ENCODE measurements around the gene FIGN. TPM values are rescaled to one million over a fixed set of nuclear protein-coding genes. Genes with fewer than 3 reads are reported as not detected.
A peak's percentile ranks its signal among the peaks of the same experiment; 100 is the strongest.

FIGN gene
- total RNA-seq, 1 donor = 2.5 TPM

DNA sequence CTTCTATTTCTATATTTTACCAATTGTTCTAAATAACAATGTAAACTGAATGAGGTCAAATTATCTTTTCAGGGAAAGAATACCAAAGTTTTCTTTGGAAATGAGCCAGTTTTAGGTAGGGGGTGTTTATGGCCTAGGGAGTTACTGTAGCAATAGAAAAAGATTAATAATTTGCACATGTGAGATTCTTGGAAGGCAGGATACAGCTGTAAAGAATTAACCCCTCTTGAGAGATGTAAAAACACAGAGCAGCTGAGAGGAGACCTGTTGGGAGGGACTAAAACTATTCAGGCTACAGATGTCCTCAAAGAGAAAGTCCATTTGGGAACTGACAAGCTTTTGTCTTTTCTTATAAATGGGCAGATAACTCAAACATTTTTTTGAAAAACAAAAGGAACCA lies 182.2 kb downstream of the FIGN start:
- no peaks in the 10 kb centered on the region for H4K20me1 ChIP-seq (ENCODE audit: insufficient read depth, low read length)
- no peaks in the 10 kb centered on the region for H3K27me3 ChIP-seq (ENCODE audit: insufficient read depth, low read length)
- TF ChIP-seq CTCF (IDR thresholded peaks at IDR 0.05; ENCODE audit: extremely low read depth, low read depth, low read length) = no peak
- no peak overlapping the region for H2AFZ ChIP-seq (ENCODE audit: low read length)
- H3K36me3 ChIP-seq (ENCODE audit: insufficient read depth, low read length) = no peaks in the 10 kb centered on the region
- no peak overlapping the region for H3K4me2 ChIP-seq (ENCODE audit: insufficient read depth, low read length)
- H3K9me3 ChIP-seq (ENCODE audit: low read depth, low read length) = no peaks in the 10 kb centered on the region
- H3K4me1 ChIP-seq (ENCODE audit: insufficient read depth, low read length) = peaks cover 8% of the 10 kb centered on the region
- H3K79me2 ChIP-seq (ENCODE audit: insufficient read depth, low read length) = no peaks in the 10 kb centered on the region
- no peak overlapping the region for H3K4me3 ChIP-seq (ENCODE audit: insufficient read depth, low read length)
- DNase-seq (ENCODE audit: insufficient read length, low spot score, missing footprints) = no peak
- no peak overlapping the region for H3K27ac ChIP-seq (ENCODE audit: low read depth, low read length)

GRCh38 chr2:163552758-163553157 lies 183.1 kb downstream of the FIGN start:
- no peaks in the 10 kb centered on the region for H4K20me1 ChIP-seq (ENCODE audit: insufficient read depth, low read length)
- H3K27me3 ChIP-seq (ENCODE audit: insufficient read depth, low read length) = no peaks in the 10 kb centered on the region
- H3K27ac ChIP-seq (ENCODE audit: low read depth, low read length) = no peak overlapping the region
- no peaks in the 10 kb centered on the region for H3K79me2 ChIP-seq (ENCODE audit: insufficient read depth, low read length)
- no peak overlapping the region for H3K4me3 ChIP-seq (ENCODE audit: insufficient read depth, low read length)
- H3K36me3 ChIP-seq (ENCODE audit: insufficient read depth, low read length) = no peaks in the 10 kb centered on the region
- H2AFZ ChIP-seq (ENCODE audit: low read length) = no peak overlapping the region
- no peak for TF ChIP-seq CTCF (IDR thresholded peaks at IDR 0.05; ENCODE audit: extremely low read depth, low read depth, low read length)
- DNase-seq (ENCODE audit: insufficient read length, low spot score, missing footprints) = no peak
- no peak overlapping the region for H3K4me2 ChIP-seq (ENCODE audit: insufficient read depth, low read length)
- no peaks in the 10 kb centered on the region for H3K9me3 ChIP-seq (ENCODE audit: low read depth, low read length)
- H3K4me1 ChIP-seq (ENCODE audit: insufficient read depth, low read length) = peaks cover 8% of the 10 kb centered on the region

GRCh38 chr2:163551616-163552373 lies 184.0 kb downstream of the FIGN start:
- Histone ChIP-seq H3K9me3 (ENCODE audit: low read depth, low read length) (no peaks in the 10 kb centered on the region), H3K27me3 (ENCODE audit: insufficient read depth, low read length) (no peaks in the 10 kb centered on the region), H2AFZ (ENCODE audit: low read length) (no peak overlapping the region), H3K36me3 (ENCODE audit: insufficient read depth, low read length) (no peaks in the 10 kb centered on the region), H3K4me1 (ENCODE audit: insufficient read depth, low read length) (peaks cover 8% of the 10 kb centered on the region), H3K27ac (ENCODE audit: low read depth, low read length) (no peak overlapping the region), H3K79me2 (ENCODE audit: insufficient read depth, low read length) (no peaks in the 10 kb centered on the region), H4K20me1 (ENCODE audit: insufficient read depth, low read length) (no peaks in the 10 kb centered on the region), H3K4me3 (ENCODE audit: insufficient read depth, low read length) (no peak overlapping the region), H3K4me2 (ENCODE audit: insufficient read depth, low read length) (no peak overlapping the region)
- peak; percentile 58 for DNase-seq (ENCODE audit: insufficient read length, low spot score, missing footprints)
- TF ChIP-seq CTCF (IDR thresholded peaks at IDR 0.05; ENCODE audit: extremely low read depth, low read depth, low read length) = no peak

DNA sequence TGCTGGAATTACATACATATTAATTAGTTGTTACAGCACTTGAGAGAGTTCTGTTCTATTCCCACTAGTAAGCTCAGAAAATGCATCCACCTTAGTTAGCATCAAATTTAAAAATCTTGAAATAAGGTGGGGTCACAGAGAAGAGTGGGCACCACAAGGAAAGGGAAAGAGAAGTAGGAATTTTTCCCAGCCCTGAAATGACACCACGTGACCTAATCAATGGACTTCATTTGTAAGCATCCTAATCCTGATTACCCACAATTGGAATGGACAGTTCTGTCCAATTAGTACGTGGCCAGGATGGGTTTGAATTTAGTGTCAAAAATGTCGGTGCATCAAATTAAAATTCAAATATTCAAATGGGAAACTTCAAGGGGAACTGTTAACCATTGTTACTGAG lies 186.8 kb downstream of the FIGN start:
- Histone ChIP-seq H3K4me3 (ENCODE audit: insufficient read depth, low read length) (no peak overlapping the region), H3K36me3 (ENCODE audit: insufficient read depth, low read length) (no peaks in the 10 kb centered on the region), H3K79me2 (ENCODE audit: insufficient read depth, low read length) (no peaks in the 10 kb centered on the region), H3K27ac (ENCODE audit: low read depth, low read length) (no peak overlapping the region), H2AFZ (ENCODE audit: low read length) (no peak overlapping the region), H3K4me1 (ENCODE audit: insufficient read depth, low read length) (no peaks in the 10 kb centered on the region), H3K27me3 (ENCODE audit: insufficient read depth, low read length) (no peaks in the 10 kb centered on the region), H3K9me3 (ENCODE audit: low read depth, low read length) (no peaks in the 10 kb centered on the region), H3K4me2 (ENCODE audit: insufficient read depth, low read length) (no peak overlapping the region), H4K20me1 (ENCODE audit: insufficient read depth, low read length) (no peaks in the 10 kb centered on the region)
- no peak for DNase-seq (ENCODE audit: insufficient read length, low spot score, missing footprints)
- no peak for TF ChIP-seq CTCF (IDR thresholded peaks at IDR 0.05; ENCODE audit: extremely low read depth, low read depth, low read length)
